ENCODE data around the gene AGO4. TPM values are rescaled to one million over a fixed set of nuclear protein-coding genes. Genes with fewer than 3 reads are reported as not detected.

AGO4 gene
- total RNA-seq, 1 donor from 2014 or later: 20.8 TPM

DNA sequence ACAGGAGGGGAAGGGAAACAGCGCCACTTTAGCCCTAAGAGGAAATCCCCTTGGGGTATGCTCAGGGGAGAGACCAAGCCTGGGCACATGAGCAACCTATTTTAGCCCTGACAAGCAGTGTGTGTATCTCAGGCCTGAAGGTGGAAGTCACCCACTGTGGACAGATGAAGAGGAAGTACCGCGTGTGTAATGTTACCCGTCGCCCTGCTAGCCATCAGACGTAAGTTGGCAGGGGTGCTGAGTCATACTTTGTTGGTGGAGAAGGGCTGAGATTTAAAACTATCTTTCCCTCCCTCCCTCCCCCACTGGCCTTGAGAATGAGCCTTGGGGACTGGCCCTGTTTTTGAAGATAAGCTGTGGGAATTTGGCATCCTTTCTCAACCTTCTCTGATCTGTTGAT, 86.4 kb downstream of the AGO4 start:
- H3K4me3 Mint-ChIP-seq (ENCODE audit: unreplicated experiment): no peak overlapping the region
- TF ChIP-seq, protein P1, sequence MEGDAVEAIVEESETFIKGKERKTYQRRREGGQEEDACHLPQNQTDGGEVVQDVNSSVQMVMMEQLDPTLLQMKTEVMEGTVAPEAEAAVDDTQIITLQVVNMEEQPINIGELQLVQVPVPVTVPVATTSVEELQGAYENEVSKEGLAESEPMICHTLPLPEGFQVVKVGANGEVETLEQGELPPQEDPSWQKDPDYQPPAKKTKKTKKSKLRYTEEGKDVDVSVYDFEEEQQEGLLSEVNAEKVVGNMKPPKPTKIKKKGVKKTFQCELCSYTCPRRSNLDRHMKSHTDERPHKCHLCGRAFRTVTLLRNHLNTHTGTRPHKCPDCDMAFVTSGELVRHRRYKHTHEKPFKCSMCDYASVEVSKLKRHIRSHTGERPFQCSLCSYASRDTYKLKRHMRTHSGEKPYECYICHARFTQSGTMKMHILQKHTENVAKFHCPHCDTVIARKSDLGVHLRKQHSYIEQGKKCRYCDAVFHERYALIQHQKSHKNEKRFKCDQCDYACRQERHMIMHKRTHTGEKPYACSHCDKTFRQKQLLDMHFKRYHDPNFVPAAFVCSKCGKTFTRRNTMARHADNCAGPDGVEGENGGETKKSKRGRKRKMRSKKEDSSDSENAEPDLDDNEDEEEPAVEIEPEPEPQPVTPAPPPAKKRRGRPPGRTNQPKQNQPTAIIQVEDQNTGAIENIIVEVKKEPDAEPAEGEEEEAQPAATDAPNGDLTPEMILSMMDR (IDR thresholded peaks at IDR 0.05; ENCODE audit: partially characterized antibody, unreplicated experiment): no peak
- H3K9me3 Mint-ChIP-seq (ENCODE audit: unreplicated experiment): no peaks in the 10 kb centered on the region
- DNase-seq: no peak
- H3K27me3 Mint-ChIP-seq (ENCODE audit: unreplicated experiment): peaks cover 4% of the 10 kb centered on the region
- H3K27ac Mint-ChIP-seq (ENCODE audit: unreplicated experiment): no peak overlapping the region
- peaks cover 2% of the 10 kb centered on the region for H3K4me1 Mint-ChIP-seq (ENCODE audit: low read depth, unreplicated experiment)
- peaks cover 3% of the 10 kb centered on the region for H3K36me3 Mint-ChIP-seq (ENCODE audit: unreplicated experiment)

DNA sequence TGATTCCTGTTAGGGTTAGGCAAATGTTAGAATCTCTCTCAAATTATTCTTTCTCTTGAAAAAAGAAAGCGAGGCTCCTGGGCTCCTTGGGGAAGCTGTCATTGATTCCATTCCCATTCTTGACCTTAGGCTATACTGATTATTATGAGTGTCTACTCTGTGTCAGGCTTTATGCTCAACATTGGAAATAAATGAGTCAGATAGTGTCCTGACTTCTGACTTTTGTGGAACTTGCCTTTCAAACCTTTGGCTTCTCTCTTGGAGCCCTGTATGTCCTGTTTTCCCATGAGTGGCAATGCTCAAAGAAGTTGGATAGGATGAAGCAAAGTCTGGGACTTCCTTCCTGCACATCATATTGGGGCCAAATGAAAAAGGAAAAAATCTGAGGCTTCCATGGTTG, 86.8 kb downstream of the AGO4 start:
- Mint-ChIP-seq H3K4me1 (ENCODE audit: low read depth, unreplicated experiment) (peaks cover 2% of the 10 kb centered on the region), H3K36me3 (ENCODE audit: unreplicated experiment) (peaks cover 3% of the 10 kb centered on the region), H3K27ac (ENCODE audit: unreplicated experiment) (no peak overlapping the region), H3K9me3 (ENCODE audit: unreplicated experiment) (no peaks in the 10 kb centered on the region), H3K4me3 (ENCODE audit: unreplicated experiment) (no peak overlapping the region), H3K27me3 (ENCODE audit: unreplicated experiment) (peaks cover 4% of the 10 kb centered on the region)
- TF ChIP-seq, protein P1 (IDR thresholded peaks at IDR 0.05; ENCODE audit: partially characterized antibody, unreplicated experiment): no peak
- no peak for DNase-seq

DNA sequence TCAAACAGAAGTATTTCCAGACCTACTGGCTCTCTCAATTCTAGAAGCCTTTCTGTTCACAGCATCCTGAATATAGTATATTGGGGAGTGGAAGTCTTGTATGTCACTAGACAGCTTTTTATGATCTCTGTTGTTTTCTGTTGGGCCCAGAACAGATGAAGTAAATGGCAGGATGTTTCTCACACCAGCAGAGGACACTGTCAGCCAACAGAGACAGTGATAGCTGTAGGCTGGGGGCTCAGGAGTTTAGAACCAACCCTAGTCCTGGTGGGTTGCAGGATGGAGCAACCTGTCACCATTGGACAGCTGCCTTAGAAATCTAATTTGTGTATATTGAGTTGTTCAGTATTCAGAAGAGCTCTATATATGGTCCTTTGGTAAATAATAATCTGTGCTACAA, 92.1 kb downstream of the AGO4 start:
- TF ChIP-seq, protein P1 (IDR thresholded peaks at IDR 0.05; ENCODE audit: partially characterized antibody, unreplicated experiment): no peak
- H3K4me1 Mint-ChIP-seq (ENCODE audit: low read depth, unreplicated experiment): no peaks in the 10 kb centered on the region
- peaks cover 4% of the 10 kb centered on the region for H3K9me3 Mint-ChIP-seq (ENCODE audit: unreplicated experiment)
- H3K27ac Mint-ChIP-seq (ENCODE audit: unreplicated experiment): no peak overlapping the region
- no peak for DNase-seq
- H3K36me3 Mint-ChIP-seq (ENCODE audit: unreplicated experiment): peaks cover 4% of the 10 kb centered on the region
- no peak overlapping the region for H3K4me3 Mint-ChIP-seq (ENCODE audit: unreplicated experiment)
- H3K27me3 Mint-ChIP-seq (ENCODE audit: unreplicated experiment): no peaks in the 10 kb centered on the region

DNA sequence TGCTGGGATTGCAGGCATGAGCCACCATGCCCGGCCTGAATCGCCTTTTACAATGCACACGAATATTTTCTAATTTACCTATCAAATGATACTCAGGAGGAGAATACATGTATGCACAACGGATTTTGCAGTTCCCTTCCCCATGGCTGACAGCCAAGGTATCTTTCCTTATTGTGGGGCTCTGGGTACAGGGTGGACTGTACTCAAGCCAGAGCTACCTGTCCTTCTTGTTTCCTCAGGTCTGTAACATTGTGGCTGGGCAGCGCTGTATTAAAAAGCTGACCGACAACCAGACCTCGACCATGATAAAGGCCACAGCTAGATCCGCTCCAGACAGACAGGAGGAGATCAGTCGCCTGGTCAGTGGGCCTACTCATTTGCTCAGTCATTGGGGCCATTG, 93.4 kb downstream of the AGO4 start:
- TF ChIP-seq, protein P1 (IDR thresholded peaks at IDR 0.05; ENCODE audit: partially characterized antibody, unreplicated experiment): no peak
- DNase-seq: no peak
- Mint-ChIP-seq H3K27me3 (ENCODE audit: unreplicated experiment) (no peaks in the 10 kb centered on the region), H3K27ac (ENCODE audit: unreplicated experiment) (no peak overlapping the region), H3K36me3 (ENCODE audit: unreplicated experiment) (peaks cover 4% of the 10 kb centered on the region), H3K9me3 (ENCODE audit: unreplicated experiment) (peaks cover 4% of the 10 kb centered on the region), H3K4me1 (ENCODE audit: low read depth, unreplicated experiment) (no peaks in the 10 kb centered on the region), H3K4me3 (ENCODE audit: unreplicated experiment) (no peak overlapping the region)

DNA sequence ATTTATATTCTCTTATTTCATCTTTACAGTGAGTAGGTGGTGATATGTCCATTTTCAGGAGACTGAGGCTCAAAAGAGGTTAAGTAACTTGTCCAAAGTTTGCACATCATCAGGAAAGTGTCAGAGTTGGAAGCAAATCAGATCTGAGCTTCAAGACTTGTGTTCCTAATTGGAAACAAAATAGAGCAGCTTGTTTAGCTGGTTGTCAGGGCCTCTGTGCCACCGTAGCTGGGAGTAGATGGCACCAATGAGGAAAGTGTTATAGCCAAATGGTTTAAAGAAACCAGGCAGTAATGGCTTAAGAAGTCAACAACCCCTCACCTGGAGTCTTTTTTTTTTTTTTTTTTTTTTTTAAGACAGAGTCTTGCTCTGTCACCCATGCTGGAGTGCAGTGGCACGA, 94.9 kb downstream of the AGO4 start:
- peaks cover 4% of the 10 kb centered on the region for H3K36me3 Mint-ChIP-seq (ENCODE audit: unreplicated experiment)
- peaks cover 4% of the 10 kb centered on the region for H3K9me3 Mint-ChIP-seq (ENCODE audit: unreplicated experiment)
- no peaks in the 10 kb centered on the region for H3K27me3 Mint-ChIP-seq (ENCODE audit: unreplicated experiment)
- no peaks in the 10 kb centered on the region for H3K4me1 Mint-ChIP-seq (ENCODE audit: low read depth, unreplicated experiment)
- no peak overlapping the region for H3K27ac Mint-ChIP-seq (ENCODE audit: unreplicated experiment)
- no peak for DNase-seq
- TF ChIP-seq, protein P1 (IDR thresholded peaks at IDR 0.05; ENCODE audit: partially characterized antibody, unreplicated experiment): no peak
- H3K4me3 Mint-ChIP-seq (ENCODE audit: unreplicated experiment): no peak overlapping the region

Other genes starting within 250 kb of the AGO4 start
- gene TFAP2E, start 234.7 kb upstream of the AGO4 start, total RNA-seq (ENCODE audit: unreplicated experiment): 1.1 TPM
- gene PSMB2, start 166.5 kb upstream of the AGO4 start, total RNA-seq (ENCODE audit: unreplicated experiment): 85.8 TPM
- gene C1orf216, start 89.1 kb upstream of the AGO4 start, total RNA-seq (ENCODE audit: unreplicated experiment): 21.6 TPM
- gene CLSPN, start 38.0 kb upstream of the AGO4 start, total RNA-seq (ENCODE audit: unreplicated experiment): 8.2 TPM
- 103 TPM for gene AGO1, start 75.2 kb downstream of the AGO4 start, total RNA-seq (ENCODE audit: unreplicated experiment)
- gene AGO3, start 123.1 kb downstream of the AGO4 start, total RNA-seq (ENCODE audit: unreplicated experiment): 32.7 TPM